Suppressor macrophage (primary cell): ENCODE data around the gene ANTXRL.
"Not testable (repeated sequence)": the region's sequence is repeated elsewhere in the genome, so short reads cannot be mapped to it uniquely, and the experiment has no call there.

Experiments
- DNase-seq, 4 experiments: peaks; one replicate each; pipeline ENCODE4 v3.0.0-alpha.2; 2020 to 2022

ANTXRL gene

GRCh38 chr10:46273506-46274477 is 13.0 kb upstream of the ANTXRL start:
- peak in 2 of 4 experiments; percentile 29 to 43 for DNase-seq

- no peak for DNase-seq
These were observed 9.0 kb upstream of the ANTXRL start for GRCh38 chr10:46277840-46278239.

- not testable (repeated sequence) for DNase-seq
These were observed 4.4 kb upstream of the ANTXRL start for GRCh38 chr10:46282421-46282831.

- peak; percentile 76 to 94 (median 86) for DNase-seq
These were observed 3.8 kb upstream of the ANTXRL start for GRCh38 chr10:46282842-46283574.

GRCh38 chr10:46283580-46284285 is 3.1 kb upstream of the ANTXRL start:
- DNase-seq, result no peak

- peak; percentile 83 to 94 (median 88) for DNase-seq
These were observed 2.2 kb upstream of the ANTXRL start for GRCh38 chr10:46284286-46285229.

GRCh38 chr10:46285300-46285699 is 1.5 kb upstream of the ANTXRL start:
- DNase-seq, result peak in 2 of 4 experiments; percentile 26 to 29

GRCh38 chr10:46285966-46286620 is 704 bp upstream of the ANTXRL start:
- no peak for DNase-seq

- DNase-seq, result peak in 2 of 4 experiments; percentile 19 to 41
These were observed 1.2 kb downstream of the ANTXRL start for GRCh38 chr10:46287846-46288477.

GRCh38 chr10:46288601-46289206 is 1.9 kb downstream of the ANTXRL start:
- DNase-seq, result no peak

- peak in 1 of 4 experiments; percentile 19 for DNase-seq
These were observed 2.5 kb downstream of the ANTXRL start for GRCh38 chr10:46289209-46289810.

GRCh38 chr10:46290101-46290886 is 3.5 kb downstream of the ANTXRL start:
- no peak for DNase-seq

- DNase-seq, result no peak
These were observed 5.2 kb downstream of the ANTXRL start for GRCh38 chr10:46291817-46292572.

- no peak for DNase-seq
These were observed 5.8 kb downstream of the ANTXRL start for GRCh38 chr10:46292573-46293023.

- no peak for DNase-seq
These were observed 6.4 kb downstream of the ANTXRL start for GRCh38 chr10:46293228-46293627.

- peak in 1 of 4 experiments; percentile 35 for DNase-seq
These were observed 7.2 kb downstream of the ANTXRL start for GRCh38 chr10:46293832-46294640.

- no peak for DNase-seq
These were observed 7.9 kb downstream of the ANTXRL start for GRCh38 chr10:46294641-46295220.
